Measurements from ENCODE around the gene TNKS1BP1.
"Not testable (repeated sequence)": the region's sequence is repeated elsewhere in the genome, so short reads cannot be mapped to it uniquely, and the experiment has no call there.

The TNKS1BP1 gene

DNA sequence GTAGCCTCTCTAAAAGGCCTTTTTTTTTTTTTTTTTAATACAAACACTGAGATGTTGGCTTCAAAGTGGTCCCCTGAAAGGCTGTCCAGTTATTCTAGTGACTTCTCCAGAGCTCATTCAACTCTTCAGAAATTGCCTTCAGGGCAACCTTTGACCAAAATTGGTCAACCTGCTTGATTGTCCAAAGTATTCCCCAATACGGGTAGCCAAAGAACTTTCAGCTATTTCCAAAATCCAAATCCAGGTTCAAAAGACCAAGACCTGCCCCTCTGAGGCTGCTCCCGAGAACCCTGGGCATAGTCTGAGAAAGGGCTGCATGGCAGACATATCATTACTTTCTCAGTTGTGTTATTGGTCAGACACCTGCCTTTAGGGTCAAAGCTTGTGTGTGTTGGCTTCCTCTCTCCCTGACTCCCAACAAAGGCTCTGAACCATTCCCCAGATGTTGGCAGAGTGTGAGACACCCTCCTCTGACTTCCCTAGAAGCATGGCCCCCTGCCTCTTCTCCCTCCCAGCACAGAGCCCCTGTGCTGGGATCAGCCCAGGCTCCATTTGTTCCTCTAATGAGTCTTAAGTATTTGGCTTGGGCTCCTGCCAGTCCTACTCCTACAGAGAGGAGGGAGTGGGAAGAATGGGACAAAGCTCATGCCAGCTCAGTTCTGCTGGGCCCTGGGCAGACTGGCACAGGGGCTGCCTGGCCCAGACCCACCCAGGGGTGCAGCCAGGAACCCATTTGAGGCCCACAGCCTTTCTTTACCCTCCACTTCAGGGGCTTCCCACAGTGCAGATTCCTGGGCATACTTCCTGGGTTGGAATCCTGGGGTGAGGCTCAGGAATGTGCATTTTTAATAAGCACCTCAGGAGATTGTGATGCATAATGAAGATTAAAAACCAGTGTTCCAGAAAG is 30.3 kb downstream of the TNKS1BP1 start:
- no peak for DNase-seq
- TF ChIP-seq POLR2A (IDR thresholded peaks at IDR 0.05; ENCODE audit: low read length) (no peak), GATA1 (IDR thresholded peaks at IDR 0.05; ENCODE audit: low read depth, low read length) (no peak)

DNA sequence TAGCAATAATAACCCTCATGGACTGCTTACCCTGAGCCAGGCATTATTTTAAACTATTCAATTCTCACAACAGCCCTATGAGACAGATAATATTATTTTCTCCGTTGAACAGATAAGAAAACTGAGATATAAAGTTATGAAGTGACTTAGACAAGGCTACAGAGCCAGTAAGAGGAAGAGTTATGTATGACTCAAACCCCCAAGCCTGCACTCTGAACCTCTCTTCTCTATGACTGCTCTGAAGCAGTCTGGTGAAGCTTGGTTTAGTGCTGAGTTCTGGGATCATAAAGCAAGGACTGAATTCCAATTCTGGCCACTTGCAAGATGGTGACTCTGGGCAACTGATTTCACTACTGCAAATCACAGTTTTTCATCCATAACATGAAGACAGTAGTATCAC is 34.5 kb downstream of the TNKS1BP1 start:
- no peak for DNase-seq
- TF ChIP-seq POLR2A (IDR thresholded peaks at IDR 0.05; ENCODE audit: low read length) (no peak), GATA1 (IDR thresholded peaks at IDR 0.05; ENCODE audit: low read depth, low read length) (no peak)

DNA sequence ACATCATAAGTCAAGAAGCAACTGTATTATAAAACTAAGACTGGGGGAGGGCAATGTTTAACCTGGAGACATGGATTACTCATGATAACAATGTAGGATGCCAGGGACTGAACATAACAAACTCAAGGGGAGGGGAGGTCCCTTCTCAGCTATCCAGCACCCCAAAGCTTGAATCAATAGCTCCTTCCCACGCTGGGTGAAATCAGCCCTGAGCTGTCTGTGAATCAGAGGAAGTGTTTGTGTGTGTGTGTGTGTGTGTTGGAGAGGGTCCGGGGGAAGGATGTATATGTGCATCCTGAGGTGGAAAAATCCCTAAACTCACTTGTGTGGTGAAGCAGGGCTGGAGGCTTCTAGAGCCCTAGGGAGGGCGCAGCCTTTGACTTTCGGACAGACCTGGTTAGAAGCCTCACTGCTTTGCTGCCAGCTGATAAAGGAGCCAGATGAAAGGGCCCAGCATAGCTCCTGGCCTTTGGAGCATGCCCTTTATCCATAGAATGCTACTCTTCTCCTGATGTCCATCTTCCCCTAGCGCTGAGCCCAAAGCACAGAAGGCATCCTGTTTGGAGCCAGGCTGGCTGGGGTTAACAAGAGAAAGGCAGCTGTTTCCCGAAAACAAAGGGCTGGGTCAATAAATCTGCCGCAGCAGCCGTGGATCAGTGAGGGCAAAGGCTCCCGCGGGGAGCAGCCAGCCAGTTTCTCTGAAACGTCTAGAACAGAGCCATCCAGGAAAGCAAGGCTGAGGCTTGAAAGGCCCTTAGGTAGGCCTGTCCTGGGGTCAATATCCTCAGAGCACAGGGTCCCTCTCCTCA is 35.8 kb downstream of the TNKS1BP1 start:
- no peak for DNase-seq
- TF ChIP-seq POLR2A (IDR thresholded peaks at IDR 0.05; ENCODE audit: low read length) (no peak), GATA1 (IDR thresholded peaks at IDR 0.05; ENCODE audit: low read depth, low read length) (no peak)

DNA sequence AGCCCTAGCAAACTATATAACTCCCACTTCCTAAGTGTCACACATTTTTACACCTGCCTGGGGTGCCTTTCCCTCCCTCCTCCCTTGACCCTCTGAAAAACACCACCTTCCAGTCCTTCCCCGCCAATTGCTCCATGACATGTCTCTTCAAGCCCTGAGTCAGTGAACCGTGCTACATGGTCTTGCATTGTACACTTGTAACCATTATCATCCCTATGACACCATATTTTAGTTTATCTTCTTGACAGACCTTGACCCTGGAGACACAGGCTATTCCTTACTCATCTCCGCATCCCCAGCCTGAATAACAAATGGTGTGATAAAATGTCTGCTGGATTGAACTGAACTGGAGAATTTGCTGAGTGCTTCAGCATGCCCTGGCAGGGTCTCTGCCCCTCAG is 36.9 kb downstream of the TNKS1BP1 start:
- no peak for DNase-seq
- no peak for TF ChIP-seq GATA1 (IDR thresholded peaks at IDR 0.05; ENCODE audit: low read depth, low read length)
- no peak for TF ChIP-seq POLR2A (IDR thresholded peaks at IDR 0.05; ENCODE audit: low read length)

DNA sequence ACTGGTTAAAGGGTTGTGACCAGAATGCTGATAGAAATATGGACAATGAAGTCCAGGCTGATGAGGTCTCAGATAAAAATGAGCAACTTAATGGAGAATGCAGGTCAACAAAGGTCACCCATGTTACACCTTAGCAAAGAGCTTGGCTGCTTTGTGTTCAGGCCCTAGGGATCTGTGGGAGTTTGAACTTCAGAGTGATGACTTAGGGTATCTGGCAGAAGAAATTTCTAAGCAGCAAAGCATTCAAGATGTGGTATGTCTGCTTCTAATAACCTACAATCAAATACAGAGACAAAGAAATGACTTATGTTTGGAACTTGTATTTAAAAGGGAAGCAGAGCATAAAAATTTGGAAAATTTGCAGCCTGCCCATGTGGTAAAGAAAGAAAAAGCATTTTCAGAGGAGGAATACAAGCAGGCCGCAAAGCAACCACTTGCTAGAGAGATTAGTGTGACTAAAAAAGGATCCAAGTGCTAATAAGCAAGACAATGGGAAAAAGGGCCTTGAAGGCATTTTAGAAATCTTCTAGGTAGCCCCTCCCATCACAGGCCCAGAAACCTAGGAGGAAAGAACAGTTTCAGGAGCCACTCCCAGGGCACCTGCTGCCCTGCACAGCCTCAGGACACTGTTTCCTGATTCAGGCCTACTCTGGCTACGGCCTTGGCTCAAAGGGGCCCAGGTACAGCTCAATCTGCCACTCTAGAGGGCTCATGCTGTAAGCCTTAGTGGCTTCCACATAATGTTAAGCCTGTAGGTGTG is 41.3 kb downstream of the TNKS1BP1 start:
- TF ChIP-seq GATA1 (IDR thresholded peaks at IDR 0.05; ENCODE audit: low read depth, low read length) (no peak), POLR2A (IDR thresholded peaks at IDR 0.05; ENCODE audit: low read length) (no peak)
- DNase-seq, result no peak

DNA sequence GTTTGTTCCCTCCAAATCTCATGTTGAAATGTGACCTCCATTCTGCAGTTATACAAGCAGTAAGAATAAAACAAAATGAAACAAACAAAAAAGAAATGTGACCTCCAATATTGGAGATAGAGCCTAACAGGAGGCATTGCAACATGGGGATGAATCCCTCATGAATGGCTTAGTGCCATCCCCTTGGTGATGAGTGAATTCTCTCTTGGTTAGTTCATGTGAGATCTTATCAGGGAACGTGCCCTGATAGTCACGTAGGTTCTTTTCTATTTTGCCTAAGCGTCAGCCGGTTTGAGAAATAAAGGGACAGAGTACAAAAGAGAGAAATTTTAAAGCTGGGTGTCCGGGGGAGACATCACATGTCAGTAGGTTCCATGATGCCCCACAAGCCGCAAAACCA is 43.2 kb downstream of the TNKS1BP1 start:
- DNase-seq, result not testable (repeated sequence)

DNA sequence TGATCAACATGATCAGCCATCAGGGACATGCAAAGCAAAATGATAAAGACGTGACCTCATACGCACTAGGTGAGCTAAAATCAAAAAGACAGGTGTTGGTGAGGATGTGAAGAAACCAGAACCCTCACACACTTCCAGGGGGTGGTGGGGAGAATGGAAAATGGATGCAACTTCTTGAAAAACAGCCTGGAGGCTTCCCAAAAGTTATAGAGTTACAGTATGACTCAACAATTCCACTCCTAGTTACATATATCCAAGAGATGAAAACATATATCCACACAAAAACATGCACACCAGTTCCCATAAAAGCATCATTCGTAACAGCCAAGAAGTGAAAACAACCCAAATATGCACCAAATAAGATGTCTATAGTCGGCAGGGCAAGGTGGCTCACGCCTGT is 45.6 kb downstream of the TNKS1BP1 start:
- no peak for TF ChIP-seq POLR2A (IDR thresholded peaks at IDR 0.05; ENCODE audit: low read length)
- no peak for TF ChIP-seq GATA1 (IDR thresholded peaks at IDR 0.05; ENCODE audit: low read depth, low read length)
- no peak for DNase-seq

DNA sequence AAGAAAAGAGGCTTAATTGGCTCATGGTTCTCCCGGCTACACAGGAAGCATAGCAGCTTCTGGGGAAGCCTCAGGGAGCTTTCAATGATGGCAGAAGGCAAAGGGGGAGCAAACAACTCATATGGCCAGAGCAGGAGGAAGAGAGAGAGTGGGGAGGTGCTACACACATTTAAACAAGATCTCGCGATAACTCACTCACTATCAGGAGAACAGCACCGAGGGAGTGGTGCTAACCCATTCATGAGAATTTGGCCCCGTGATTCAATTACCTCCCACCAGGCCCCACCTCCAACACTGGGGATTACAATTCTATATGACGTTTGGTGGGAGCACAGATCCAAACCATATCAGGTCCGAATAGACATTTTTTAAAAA is 46.0 kb downstream of the TNKS1BP1 start:
- TF ChIP-seq POLR2A (IDR thresholded peaks at IDR 0.05; ENCODE audit: low read length), result no peak
- no peak for TF ChIP-seq GATA1 (IDR thresholded peaks at IDR 0.05; ENCODE audit: low read depth, low read length)
- no peak for DNase-seq

DNA sequence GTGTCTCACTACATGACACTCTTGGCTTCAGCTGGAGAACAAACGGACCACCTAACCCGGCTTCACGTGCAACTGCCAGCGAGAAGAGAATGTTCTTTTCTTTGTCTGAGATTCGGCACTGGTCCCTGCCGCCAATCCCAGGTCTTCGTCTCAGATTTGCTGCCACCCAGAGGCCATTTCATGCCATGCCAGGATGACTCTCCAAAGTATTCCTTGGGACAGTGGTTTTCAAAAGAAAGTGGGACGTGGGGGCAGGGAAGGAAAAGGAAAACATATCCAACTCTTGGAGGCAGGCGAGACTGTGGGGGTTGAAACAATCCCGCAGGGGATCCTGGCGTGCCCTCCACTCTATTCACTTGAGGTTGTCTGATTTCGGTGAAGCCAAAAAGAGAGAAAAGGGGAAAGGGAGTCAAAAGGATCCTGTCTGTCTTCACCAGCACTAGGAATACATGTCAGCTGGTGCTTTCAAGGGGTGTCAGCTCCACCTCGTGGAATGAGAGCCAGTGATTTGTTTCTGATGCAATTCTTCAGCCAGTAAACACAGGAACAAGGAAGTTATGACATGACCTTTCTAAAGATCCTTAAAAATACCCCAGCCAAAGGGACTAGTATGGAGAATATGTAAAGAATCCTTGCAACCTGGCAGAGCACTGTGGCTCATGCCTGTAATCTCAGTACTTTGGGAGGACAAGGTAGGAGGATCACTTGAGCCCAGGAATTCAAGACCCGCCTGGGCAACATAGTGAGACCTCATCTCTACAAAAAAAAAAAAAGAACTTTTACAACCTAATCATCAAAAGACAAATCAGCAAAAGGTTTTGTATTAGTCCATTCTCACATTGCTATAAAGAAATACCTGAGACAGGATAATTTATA is 46.7 kb downstream of the TNKS1BP1 start:
- TF ChIP-seq POLR2A (IDR thresholded peaks at IDR 0.05; ENCODE audit: low read length), result no peak
- no peak for TF ChIP-seq GATA1 (IDR thresholded peaks at IDR 0.05; ENCODE audit: low read depth, low read length)
- DNase-seq, result peak; percentile 45 to 64

DNA sequence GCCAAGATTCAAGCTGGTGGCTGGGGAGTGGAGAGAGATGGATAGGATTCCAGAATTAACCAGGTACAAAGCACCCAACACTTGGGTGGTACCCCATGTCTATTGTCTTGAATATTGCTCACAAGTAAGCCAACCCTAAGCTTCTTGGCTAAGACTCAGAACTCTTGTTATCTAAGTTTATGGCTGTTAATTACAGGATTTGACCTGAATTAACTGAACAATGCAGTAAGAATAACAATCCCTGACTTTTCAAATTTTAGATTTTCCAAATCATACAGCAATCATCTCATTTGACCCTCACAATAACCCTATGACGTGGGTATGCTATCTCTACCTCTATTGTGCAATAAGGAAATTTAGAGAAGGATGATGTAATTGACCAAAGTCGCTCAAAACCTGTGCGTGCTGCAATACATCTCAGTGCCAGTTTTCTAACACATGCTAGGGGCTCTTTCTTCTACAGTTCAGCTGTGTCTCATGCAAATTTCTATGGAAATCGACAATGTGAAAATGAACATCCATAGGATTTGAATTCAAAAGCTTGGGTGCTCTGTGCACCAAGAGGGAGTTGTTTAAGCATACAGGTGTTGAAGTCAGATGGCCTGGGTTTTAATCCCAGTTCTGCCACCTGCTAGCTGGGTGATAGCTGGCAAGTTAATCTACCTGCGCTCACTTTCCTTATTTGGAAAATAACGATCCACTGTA is 47.6 kb downstream of the TNKS1BP1 start:
- TF ChIP-seq GATA1 (IDR thresholded peaks at IDR 0.05; ENCODE audit: low read depth, low read length) (no peak), POLR2A (IDR thresholded peaks at IDR 0.05; ENCODE audit: low read length) (no peak)
- DNase-seq, result no peak

DNA sequence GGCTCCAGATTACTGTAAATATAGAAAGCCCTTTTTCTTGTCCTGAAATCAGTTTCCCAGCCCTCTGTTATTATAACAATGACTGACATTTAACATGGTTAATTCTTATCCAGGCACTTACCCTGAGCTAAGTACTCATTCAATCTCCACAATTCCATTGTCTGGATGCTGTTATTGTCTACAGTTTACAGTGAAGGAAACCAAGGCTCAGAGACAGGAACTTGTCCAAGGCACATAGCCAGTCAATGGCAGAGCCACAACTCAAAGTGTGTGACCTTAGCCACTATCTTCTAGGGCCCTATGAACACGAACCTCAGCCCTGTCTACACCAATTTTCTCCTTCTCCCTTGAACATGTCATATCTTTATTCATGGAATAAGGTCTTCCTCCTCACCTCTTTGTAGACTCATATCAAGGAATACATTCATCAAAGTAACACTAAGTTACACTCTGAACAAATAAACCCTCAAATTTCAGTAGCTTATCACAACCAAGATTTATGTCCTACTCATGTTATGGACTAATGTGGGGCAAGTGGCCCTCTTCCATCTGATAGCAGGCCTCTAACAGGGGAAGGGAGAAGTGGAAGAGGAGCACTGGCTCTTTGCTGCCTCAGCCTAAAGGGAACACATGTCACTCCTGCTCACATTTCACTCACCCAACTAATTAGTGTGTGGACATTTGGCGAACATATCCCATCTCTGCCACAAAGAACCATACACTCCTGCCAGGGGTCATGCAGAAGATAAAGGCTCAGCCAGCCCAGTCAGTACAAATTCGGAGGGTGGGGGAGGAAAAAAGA is 48.4 kb downstream of the TNKS1BP1 start:
- no peak for TF ChIP-seq POLR2A (IDR thresholded peaks at IDR 0.05; ENCODE audit: low read length)
- no peak for TF ChIP-seq GATA1 (IDR thresholded peaks at IDR 0.05; ENCODE audit: low read depth, low read length)
- DNase-seq, result no peak

DNA sequence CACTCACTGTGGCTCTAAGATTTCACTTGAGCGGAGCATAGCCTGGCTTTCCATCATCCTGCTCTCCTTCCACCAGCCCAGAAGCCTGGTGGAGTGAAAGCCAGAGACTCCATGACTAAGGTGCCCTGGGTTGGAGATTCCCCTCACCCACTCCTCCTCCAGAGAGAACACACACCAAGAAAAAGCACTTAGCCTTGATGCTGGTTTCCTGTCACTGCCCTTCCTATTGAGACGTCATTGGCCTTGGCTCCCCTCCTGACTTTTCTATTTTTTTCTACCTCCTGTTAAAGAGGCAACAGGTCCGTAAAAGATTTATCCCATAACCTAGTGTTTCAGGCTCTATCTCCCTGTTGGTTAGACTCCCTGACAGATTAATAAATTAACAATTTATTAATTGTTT is 49.2 kb downstream of the TNKS1BP1 start:
- DNase-seq, result no peak

More for the DNA sequence above, 49.2 kb downstream of the TNKS1BP1 start:
- no peak for TF ChIP-seq GATA1 (IDR thresholded peaks at IDR 0.05; ENCODE audit: low read depth, low read length)
- no peak for TF ChIP-seq POLR2A (IDR thresholded peaks at IDR 0.05; ENCODE audit: low read length)
